Right lobe of liver (tissue), 6 donors: Measurements from ENCODE around the gene EIPR1. TPM values are rescaled to one million over a fixed set of nuclear protein-coding genes. Genes with fewer than 3 reads are reported as not detected.

Experiments used
- ATAC-seq, 4 donors: fragments of 200-7000 bp; cut with Tn5 transposase; one replicate each; pipeline ENCODE4 v1.9.1; 2020; ENCODE audit warnings: mild to moderate bottlenecking in 4 of 4, moderate library complexity in 4 of 4
- DNase-seq, 3 donors: peaks; one replicate each; pipeline ENCODE4 v3.0.0-alpha.2; 2020
- H3K27ac ChIP-seq, 3 donors: fragments of 200-600 bp; one replicate each; pipeline ENCODE4 v1.8.0; 2022
- H3K27me3 ChIP-seq, 2 donors: fragments of 200-600 bp; one replicate each; pipeline ENCODE4 v1.8.0; 2022
- H3K36me3 ChIP-seq, 4 donors: fragments of 200-600 bp; sonication (generic) in 1 of 4; one replicate each; pipeline versions ENCODE4 v1.5.1 to v1.8.0; 2017 to 2022; ENCODE audit warnings: control low read depth in 1 of 4
- H3K4me1 ChIP-seq, 4 donors: fragments of 200-600 bp; sonication (generic) in 1 of 4; one replicate each; pipeline versions ENCODE4 v1.5.1 to v1.8.0; 2017 to 2022; ENCODE audit warnings: control low read depth in 1 of 4
- H3K4me3 ChIP-seq, 3 donors: fragments of 200-600 bp; one replicate each; pipeline ENCODE4 v1.8.0; 2022
- H3K9me3 ChIP-seq, 4 donors: fragments of 200-600 bp; sonication (generic) in 1 of 4; one replicate each; pipeline versions ENCODE4 v1.5.1 to v1.8.0; 2017 to 2022; ENCODE audit warnings: control low read depth in 1 of 4
- POLR2A ChIP-seq: fragments of 450-650 bp; IDR thresholded peaks from one replicate; pipeline ENCODE4 v1.6.1; 2017; ENCODE audit warnings: antibody characterized with exemption, mild to moderate bottlenecking
- WGBS: methylation state at CpG from one replicate; pipeline ENCODE4 v1.1.6; 2018; ENCODE audit warnings: low coverage, low lambda C conversion rate; ENCODE audit not compliant: insufficient coverage; ENCODE audit errors: missing lambda C conversion rate; 5-methylcytosine and 5-hydroxymethylcytosine counted together
- intact Hi-C, 2 donors: fragments of 100-400 bp; cut with DNase I; formaldehyde crosslinking; loops; one replicate each; pipeline versions ENCODE4 v1.11.2 to v1.14.1; 2022
- total RNA-seq, 6 experiments: library from RNA; depleted of rRNA in 2 of 6; stranded (reverse); fragments of >200 nt in 2 of 6; fragmentation: NEBNext Ultra II Directional in 3 of 6; extraction: Animal tissue kit (Norgen Biotek cat#: 25700) in 3 of 6; gene quantifications; one replicate each; pipeline versions ENCODE4 v1.1.0 to v1.2.4, GENCODE V29; 2016 to 2023
- TF ChIP-seq, protein P1 (sequence below), 4 donors: fragments of 200-600 bp in 3 of 4; fragments of 450-650 bp in 1 of 4; IDR thresholded peaks; one replicate each; pipeline versions ENCODE4 v1.5.1 to v1.8.0; 2016 to 2022; ENCODE audit warnings: antibody characterized with exemption in 4 of 4, mild to moderate bottlenecking in 2 of 4
- donor health status: DM: no; HTN: yes; CAD: no.
- donor health status: DM: no; HTN: no; CAD: no.
- donor health status: DM: no; HTN: no; CAD: no.
- donor health status: DM: no; HTN: yes; CAD: no.
- donor health status: DM: no; HTN: yes; CAD: no.

Gene EIPR1
- total RNA-seq, 6 experiments from 2014 or later: 6.8 to 40.6 (median 11.6) TPM

DNA sequence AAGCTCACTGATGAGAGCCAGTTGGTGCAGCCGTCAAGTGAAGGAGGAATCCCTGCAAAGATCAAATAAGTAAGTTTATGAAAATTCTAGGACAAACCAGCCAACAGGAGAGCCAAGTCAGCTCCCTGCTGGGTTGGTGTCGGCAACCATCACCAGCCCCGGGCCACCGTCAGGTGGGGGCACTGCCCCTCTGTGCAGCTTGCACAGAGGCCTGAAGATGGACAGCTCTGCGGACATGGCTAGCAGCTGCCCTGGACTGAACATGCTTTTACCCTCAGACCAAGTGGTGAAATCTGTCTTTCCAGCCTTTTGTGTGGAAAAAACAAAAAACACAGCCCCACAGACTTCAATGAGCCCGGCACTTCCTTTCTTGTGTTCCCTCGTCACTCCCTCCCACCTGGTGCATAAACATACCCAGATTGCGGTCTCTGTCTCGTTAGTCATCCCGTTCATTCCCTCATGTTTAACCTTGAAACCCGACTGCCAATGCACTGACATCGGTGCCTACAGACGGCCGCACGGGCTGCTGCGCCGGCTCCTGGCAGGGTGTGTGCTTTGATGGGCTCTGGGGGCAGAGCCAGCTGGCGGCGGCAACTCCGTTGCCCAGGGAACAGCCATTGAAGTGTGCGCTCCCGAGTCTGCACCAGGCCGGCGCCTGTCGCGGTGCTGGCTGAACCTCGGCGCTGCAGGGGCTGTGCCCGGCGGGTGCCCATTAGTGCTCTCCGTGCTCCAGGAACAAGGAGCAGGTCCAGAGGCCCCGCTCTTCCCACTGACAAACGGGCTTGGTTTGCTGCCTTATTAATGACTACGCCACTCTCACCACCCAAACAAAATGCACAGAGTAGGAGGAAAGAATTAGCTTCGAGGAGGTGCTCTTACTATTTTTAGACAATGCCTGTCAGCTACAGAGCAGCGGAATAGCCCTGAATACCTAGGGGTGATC is 95.3 kb downstream of the EIPR1 start:
- no peaks in the 10 kb centered on the region for H3K9me3 ChIP-seq
- no peaks in the 10 kb centered on the region for H3K27me3 ChIP-seq
- no peaks in the 10 kb centered on the region for H3K4me1 ChIP-seq
- 92% methylated on average over 14 of the region's 36 CpGs for WGBS
- H3K36me3 ChIP-seq: no peaks in the 10 kb centered on the region
- no peak overlapping the region for H3K4me3 ChIP-seq
- intact Hi-C loops: no loop called here
- DNase-seq (peak in 2 of 3 donors; percentile 23 to 31), ATAC-seq (no peak)
- TF ChIP-seq POLR2A: no peak
- TF ChIP-seq, protein P1, sequence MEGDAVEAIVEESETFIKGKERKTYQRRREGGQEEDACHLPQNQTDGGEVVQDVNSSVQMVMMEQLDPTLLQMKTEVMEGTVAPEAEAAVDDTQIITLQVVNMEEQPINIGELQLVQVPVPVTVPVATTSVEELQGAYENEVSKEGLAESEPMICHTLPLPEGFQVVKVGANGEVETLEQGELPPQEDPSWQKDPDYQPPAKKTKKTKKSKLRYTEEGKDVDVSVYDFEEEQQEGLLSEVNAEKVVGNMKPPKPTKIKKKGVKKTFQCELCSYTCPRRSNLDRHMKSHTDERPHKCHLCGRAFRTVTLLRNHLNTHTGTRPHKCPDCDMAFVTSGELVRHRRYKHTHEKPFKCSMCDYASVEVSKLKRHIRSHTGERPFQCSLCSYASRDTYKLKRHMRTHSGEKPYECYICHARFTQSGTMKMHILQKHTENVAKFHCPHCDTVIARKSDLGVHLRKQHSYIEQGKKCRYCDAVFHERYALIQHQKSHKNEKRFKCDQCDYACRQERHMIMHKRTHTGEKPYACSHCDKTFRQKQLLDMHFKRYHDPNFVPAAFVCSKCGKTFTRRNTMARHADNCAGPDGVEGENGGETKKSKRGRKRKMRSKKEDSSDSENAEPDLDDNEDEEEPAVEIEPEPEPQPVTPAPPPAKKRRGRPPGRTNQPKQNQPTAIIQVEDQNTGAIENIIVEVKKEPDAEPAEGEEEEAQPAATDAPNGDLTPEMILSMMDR (IDR thresholded peaks at IDR 0.05): no peak
- H3K27ac ChIP-seq: no peak overlapping the region

DNA sequence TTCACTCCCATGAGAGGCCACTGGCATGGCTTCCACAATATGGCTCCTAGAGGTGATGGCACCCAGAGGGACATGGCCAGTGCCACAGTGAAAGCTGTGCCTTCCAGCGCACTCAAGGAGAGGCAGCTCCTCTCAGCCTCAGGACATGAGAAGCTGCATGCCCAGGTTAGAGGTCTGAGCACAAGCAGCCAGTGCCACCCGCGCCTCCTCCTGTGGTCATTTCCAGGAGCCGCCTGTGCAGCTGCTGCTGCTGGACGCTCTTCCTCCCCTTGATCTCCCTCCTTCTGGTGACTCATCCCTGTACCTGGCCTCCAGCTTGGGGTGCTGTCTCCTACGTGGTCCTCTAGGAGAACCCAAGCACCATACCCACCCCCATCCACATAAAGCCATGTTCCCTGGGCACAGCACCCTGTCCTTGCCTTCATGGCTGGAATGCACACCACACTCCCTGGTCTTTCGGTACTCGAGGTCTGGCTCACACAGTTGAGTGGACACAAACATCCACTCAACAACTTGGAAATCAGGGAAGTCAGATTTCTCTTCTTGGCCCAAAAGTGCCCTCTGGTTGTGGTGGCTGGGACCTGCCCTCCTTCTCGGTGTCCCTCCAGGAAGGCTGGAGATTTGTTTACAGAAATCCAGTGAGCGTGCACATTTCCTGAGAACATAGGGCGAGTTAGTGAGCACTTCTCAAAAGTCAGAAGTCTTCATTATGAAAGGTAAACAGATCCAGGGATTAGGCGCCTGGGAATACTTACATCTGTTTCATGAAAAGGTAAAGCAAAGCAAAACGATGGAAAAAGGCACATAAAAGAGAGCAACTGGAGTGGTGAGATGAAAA is 96.7 kb downstream of the EIPR1 start:
- ATAC-seq (no peak), DNase-seq (peak in 2 of 3 donors; percentile 28 to 39)
- 88% methylated on average over 5 of the region's 13 CpGs for WGBS
- TF ChIP-seq, protein P1 (IDR thresholded peaks at IDR 0.05): no peak
- TF ChIP-seq POLR2A: no peak
- no peak overlapping the region for H3K27ac ChIP-seq
- no peaks in the 10 kb centered on the region for H3K9me3 ChIP-seq
- no peaks in the 10 kb centered on the region for H3K4me1 ChIP-seq
- intact Hi-C loops: no loop called here
- H3K36me3 ChIP-seq: no peaks in the 10 kb centered on the region
- no peaks in the 10 kb centered on the region for H3K27me3 ChIP-seq
- H3K4me3 ChIP-seq: no peak overlapping the region

DNA sequence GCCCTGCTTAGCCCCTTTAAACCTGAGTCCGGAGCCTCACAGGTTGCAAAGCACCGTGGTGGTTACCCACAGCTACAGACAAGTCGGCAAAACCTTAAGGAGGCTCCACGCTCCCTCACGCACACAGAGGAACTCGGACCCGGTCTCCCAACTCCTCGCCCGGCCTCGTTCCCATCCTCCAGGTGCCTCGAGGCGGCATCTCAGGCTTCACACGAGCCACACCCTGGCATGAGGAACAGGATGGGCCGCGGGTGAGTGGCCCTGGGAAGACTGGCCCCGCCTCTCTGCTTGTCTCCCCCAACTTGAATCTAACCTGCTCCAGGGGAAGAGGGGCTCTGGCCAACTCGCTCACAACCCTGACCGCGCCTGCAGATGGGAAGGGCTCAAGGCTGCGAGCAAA is 97.4 kb downstream of the EIPR1 start:
- no peaks in the 10 kb centered on the region for H3K27me3 ChIP-seq
- H3K36me3 ChIP-seq: no peaks in the 10 kb centered on the region
- DNase-seq (peak in 2 of 3 donors; percentile 20 to 39), ATAC-seq (no peak)
- WGBS: 96% methylated on average over 3 of the region's 20 CpGs
- TF ChIP-seq POLR2A: no peak
- TF ChIP-seq, protein P1 (IDR thresholded peaks at IDR 0.05): no peak
- H3K4me1 ChIP-seq: no peaks in the 10 kb centered on the region
- intact Hi-C loops: no loop called here
- H3K4me3 ChIP-seq: no peak overlapping the region
- H3K27ac ChIP-seq: no peak overlapping the region
- no peaks in the 10 kb centered on the region for H3K9me3 ChIP-seq

DNA sequence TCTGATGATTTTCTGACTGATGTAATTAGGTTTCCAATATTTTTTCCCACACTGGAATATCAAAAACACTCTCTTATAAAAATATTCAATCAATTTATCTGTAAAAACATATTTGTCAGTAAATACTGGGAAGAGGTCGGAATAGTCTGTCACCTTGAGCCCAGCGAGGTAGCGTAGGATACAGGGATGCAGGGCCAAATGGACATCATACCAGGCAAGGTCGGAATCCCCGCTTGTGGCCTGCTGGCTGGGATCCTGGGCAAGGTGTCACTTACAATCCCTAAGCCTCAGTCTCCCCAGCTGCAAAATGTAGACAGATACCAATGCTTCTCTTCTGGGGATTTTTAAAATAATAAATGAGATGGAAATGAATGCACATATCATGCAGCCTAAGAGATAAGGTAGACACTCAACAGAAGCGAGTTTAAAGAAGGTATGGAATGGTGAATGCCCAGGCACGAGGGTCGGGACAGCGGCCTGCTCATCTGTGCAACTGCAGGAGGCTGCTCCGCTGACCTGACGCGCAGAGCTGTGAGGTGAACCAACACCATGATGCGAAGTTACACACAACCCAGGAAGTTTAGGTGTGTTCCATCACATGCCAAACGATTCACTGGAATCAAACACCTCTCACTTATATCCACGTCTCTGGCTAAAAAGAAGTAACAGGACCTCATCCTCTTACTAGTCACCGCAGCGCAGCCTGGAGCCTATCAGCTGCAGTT is 98.2 kb downstream of the EIPR1 start:
- TF ChIP-seq, protein P1 (IDR thresholded peaks at IDR 0.05): no peak
- TF ChIP-seq POLR2A: no peak
- H3K9me3 ChIP-seq: no peaks in the 10 kb centered on the region
- intact Hi-C loops: no loop called here
- no peaks in the 10 kb centered on the region for H3K4me1 ChIP-seq
- H3K36me3 ChIP-seq: no peaks in the 10 kb centered on the region
- H3K27me3 ChIP-seq: no peaks in the 10 kb centered on the region
- no peak overlapping the region for H3K27ac ChIP-seq
- peak in 2 of 3 donors; percentile 23 to 30 for DNase-seq
- no peak overlapping the region for H3K4me3 ChIP-seq
- ATAC-seq: no peak
- 88% methylated on average over 15 of the region's 17 CpGs for WGBS
